Measurements from ENCODE around the gene UMAD1.
"Not testable (repeated sequence)": the region's sequence is repeated elsewhere in the genome, so short reads cannot be mapped to it uniquely, and the experiment has no call there.

The UMAD1 gene

GRCh38 chr7:7651479-7651878, 10.9 kb downstream of the UMAD1 start:
- Histone ChIP-seq H3K4me1 (ENCODE audit: insufficient read depth, poor library complexity, severe bottlenecking) (no peaks in the 10 kb centered on the region), H3K27ac (ENCODE audit: poor library complexity, severe bottlenecking) (no peak overlapping the region), H3K27me3 (ENCODE audit: insufficient read depth, poor library complexity, severe bottlenecking) (no peaks in the 10 kb centered on the region), H3K9me3 (ENCODE audit: severe bottlenecking) (no peaks in the 10 kb centered on the region), H3K4me3 (ENCODE audit: severe bottlenecking) (no peak overlapping the region), H3K36me3 (ENCODE audit: low read depth) (no peaks in the 10 kb centered on the region)
- TF ChIP-seq CTCF (IDR thresholded peaks at IDR 0.05; ENCODE audit: poor library complexity, severe bottlenecking) = no peak
- DNase-seq (ENCODE audit: low spot score) (no peak), ATAC-seq (ENCODE audit: low read depth) (no peak)

GRCh38 chr7:7652798-7653540, 12.4 kb downstream of the UMAD1 start:
- ATAC-seq (ENCODE audit: low read depth) = no peak
- no peak overlapping the region for H3K4me3 ChIP-seq (ENCODE audit: severe bottlenecking)
- H3K36me3 ChIP-seq (ENCODE audit: low read depth) = no peaks in the 10 kb centered on the region
- H3K4me1 ChIP-seq (ENCODE audit: insufficient read depth, poor library complexity, severe bottlenecking) = no peaks in the 10 kb centered on the region
- no peaks in the 10 kb centered on the region for H3K27me3 ChIP-seq (ENCODE audit: insufficient read depth, poor library complexity, severe bottlenecking)
- no peak overlapping the region for H3K27ac ChIP-seq (ENCODE audit: poor library complexity, severe bottlenecking)
- no peak for TF ChIP-seq CTCF (IDR thresholded peaks at IDR 0.05; ENCODE audit: poor library complexity, severe bottlenecking)
- DNase-seq (ENCODE audit: low spot score) = no peak
- no peaks in the 10 kb centered on the region for H3K9me3 ChIP-seq (ENCODE audit: severe bottlenecking)

GRCh38 chr7:7653593-7654187, 13.1 kb downstream of the UMAD1 start:
- ATAC-seq (ENCODE audit: low read depth) (no peak), DNase-seq (ENCODE audit: low spot score) (no peak)
- H3K4me1 ChIP-seq (ENCODE audit: insufficient read depth, poor library complexity, severe bottlenecking) = no peaks in the 10 kb centered on the region
- no peaks in the 10 kb centered on the region for H3K27me3 ChIP-seq (ENCODE audit: insufficient read depth, poor library complexity, severe bottlenecking)
- no peaks in the 10 kb centered on the region for H3K36me3 ChIP-seq (ENCODE audit: low read depth)
- no peak overlapping the region for H3K27ac ChIP-seq (ENCODE audit: poor library complexity, severe bottlenecking)
- peak; percentile 40 for TF ChIP-seq CTCF (IDR thresholded peaks at IDR 0.05; ENCODE audit: poor library complexity, severe bottlenecking)
- no peaks in the 10 kb centered on the region for H3K9me3 ChIP-seq (ENCODE audit: severe bottlenecking)
- H3K4me3 ChIP-seq (ENCODE audit: severe bottlenecking) = no peak overlapping the region

GRCh38 chr7:7654964-7655715, 14.6 kb downstream of the UMAD1 start:
- DNase-seq (ENCODE audit: low spot score) = no peak
- ATAC-seq (ENCODE audit: low read depth) = no peak
- Histone ChIP-seq H3K27ac (ENCODE audit: poor library complexity, severe bottlenecking) (no peak overlapping the region), H3K4me1 (ENCODE audit: insufficient read depth, poor library complexity, severe bottlenecking) (no peaks in the 10 kb centered on the region), H3K36me3 (ENCODE audit: low read depth) (no peaks in the 10 kb centered on the region), H3K27me3 (ENCODE audit: insufficient read depth, poor library complexity, severe bottlenecking) (no peaks in the 10 kb centered on the region), H3K4me3 (ENCODE audit: severe bottlenecking) (no peak overlapping the region), H3K9me3 (ENCODE audit: severe bottlenecking) (no peaks in the 10 kb centered on the region)
- TF ChIP-seq CTCF (IDR thresholded peaks at IDR 0.05; ENCODE audit: poor library complexity, severe bottlenecking) = no peak

- not testable (repeated sequence) for H3K4me1 ChIP-seq (ENCODE audit: insufficient read depth, poor library complexity, severe bottlenecking); DNase-seq (ENCODE audit: low spot score); ATAC-seq (ENCODE audit: low read depth); H3K4me3 ChIP-seq (ENCODE audit: severe bottlenecking); H3K36me3 ChIP-seq (ENCODE audit: low read depth); H3K27ac ChIP-seq (ENCODE audit: poor library complexity, severe bottlenecking); H3K9me3 ChIP-seq (ENCODE audit: severe bottlenecking); H3K27me3 ChIP-seq (ENCODE audit: insufficient read depth, poor library complexity, severe bottlenecking)
Observed at GRCh38 chr7:7656459-7656858, 15.9 kb downstream of the UMAD1 start.
